ENCODE measurements around the gene NOXRED1.

The NOXRED1 gene

GRCh38 chr14:77438596-77438995 is 15.3 kb upstream of the NOXRED1 start:
- peaks cover 39% of the 10 kb centered on the region; the same call in 1 of the 2 replicates for H3K36me3 ChIP-seq (ENCODE audit: insufficient read depth, low read length)

GRCh38 chr14:77436042-77436441 is 12.7 kb upstream of the NOXRED1 start:
- Histone ChIP-seq H3K4me1 (ENCODE audit: insufficient read depth, low read length, poor library complexity, severe bottlenecking) (no peaks in the 10 kb centered on the region), H3K36me3 (ENCODE audit: insufficient read depth, low read length) (peaks cover 23% of the 10 kb centered on the region; the same call in 1 of the 2 replicates), H3K4me2 (ENCODE audit: low read depth, low read length, poor library complexity, severe bottlenecking) (no peak overlapping the region)

More at GRCh38 chr14:77438596-77438995, 15.3 kb upstream of the NOXRED1 start:
- Histone ChIP-seq H2AFZ (ENCODE audit: low read length) (no peak overlapping the region), H3K79me2 (ENCODE audit: insufficient read depth, low read length) (no peaks in the 10 kb centered on the region), H3K9me3 (ENCODE audit: insufficient read depth, low read depth, low read length) (no peaks in the 10 kb centered on the region), H3K9ac (ENCODE audit: low read depth, low read length, poor library complexity, severe bottlenecking) (no peak overlapping the region), H3K4me1 (ENCODE audit: insufficient read depth, low read length, poor library complexity, severe bottlenecking) (no peaks in the 10 kb centered on the region), H3K4me3 (ENCODE audit: low read length, poor library complexity, severe bottlenecking) (no peak overlapping the region), H3F3A (ENCODE audit: low read depth) (no peaks in the 10 kb centered on the region), H3K9me2 (replicated peaks; ENCODE audit: low read depth, low read length) (no peaks in the 10 kb centered on the region), H3K27me3 (ENCODE audit: insufficient read depth, low read length, poor library complexity, severe bottlenecking) (no peaks in the 10 kb centered on the region), H3K4me2 (ENCODE audit: low read depth, low read length, poor library complexity, severe bottlenecking) (no peak overlapping the region), H4K20me1 (ENCODE audit: insufficient read depth, low read length, poor library complexity, severe bottlenecking) (no peaks in the 10 kb centered on the region)
- TF ChIP-seq CTCF (conservative IDR thresholded peaks at IDR 0.05; ENCODE audit: low read length) (no peak), EZH2phosphoT487 (IDR thresholded peaks at IDR 0.05; ENCODE audit: borderline replicate concordance) (no peak)

GRCh38 chr14:77426396-77426795 is 3.1 kb upstream of the NOXRED1 start:
- Histone ChIP-seq H3K4me3 (ENCODE audit: low read length, poor library complexity, severe bottlenecking) (no peak overlapping the region), H3K36me3 (ENCODE audit: insufficient read depth, low read length) (peaks cover 50% of the 10 kb centered on the region; the same call in 1 of the 2 replicates)
- TF ChIP-seq CTCF (conservative IDR thresholded peaks at IDR 0.05; ENCODE audit: low read length) (no peak), EZH2phosphoT487 (IDR thresholded peaks at IDR 0.05; ENCODE audit: borderline replicate concordance) (no peak)

More at GRCh38 chr14:77436042-77436441, 12.7 kb upstream of the NOXRED1 start:
- Histone ChIP-seq H3F3A (ENCODE audit: low read depth) (no peaks in the 10 kb centered on the region), H3K9me2 (replicated peaks; ENCODE audit: low read depth, low read length) (no peaks in the 10 kb centered on the region), H3K4me3 (ENCODE audit: low read length, poor library complexity, severe bottlenecking) (no peak overlapping the region), H2AFZ (ENCODE audit: low read length) (no peak overlapping the region), H3K27me3 (ENCODE audit: insufficient read depth, low read length, poor library complexity, severe bottlenecking) (no peaks in the 10 kb centered on the region), H3K79me2 (ENCODE audit: insufficient read depth, low read length) (no peaks in the 10 kb centered on the region), H3K9me3 (ENCODE audit: insufficient read depth, low read depth, low read length) (no peaks in the 10 kb centered on the region), H4K20me1 (ENCODE audit: insufficient read depth, low read length, poor library complexity, severe bottlenecking) (no peaks in the 10 kb centered on the region), H3K9ac (ENCODE audit: low read depth, low read length, poor library complexity, severe bottlenecking) (no peak overlapping the region)
- no peak for TF ChIP-seq CTCF (conservative IDR thresholded peaks at IDR 0.05; ENCODE audit: low read length)
- TF ChIP-seq EZH2phosphoT487 (IDR thresholded peaks at IDR 0.05; ENCODE audit: borderline replicate concordance) = no peak

More at GRCh38 chr14:77426396-77426795, 3.1 kb upstream of the NOXRED1 start:
- no peaks in the 10 kb centered on the region for H4K20me1 ChIP-seq (ENCODE audit: insufficient read depth, low read length, poor library complexity, severe bottlenecking)
- no peaks in the 10 kb centered on the region for H3K79me2 ChIP-seq (ENCODE audit: insufficient read depth, low read length)
- no peaks in the 10 kb centered on the region for H3F3A ChIP-seq (ENCODE audit: low read depth)
- no peaks in the 10 kb centered on the region for H3K9me2 ChIP-seq (replicated peaks; ENCODE audit: low read depth, low read length)
- H3K4me2 ChIP-seq (ENCODE audit: low read depth, low read length, poor library complexity, severe bottlenecking) = no peak overlapping the region
- H3K4me1 ChIP-seq (ENCODE audit: insufficient read depth, low read length, poor library complexity, severe bottlenecking) = no peaks in the 10 kb centered on the region
- no peaks in the 10 kb centered on the region for H3K27me3 ChIP-seq (ENCODE audit: insufficient read depth, low read length, poor library complexity, severe bottlenecking)
- no peak overlapping the region for H3K9ac ChIP-seq (ENCODE audit: low read depth, low read length, poor library complexity, severe bottlenecking)
- no peaks in the 10 kb centered on the region for H3K9me3 ChIP-seq (ENCODE audit: insufficient read depth, low read depth, low read length)
- H2AFZ ChIP-seq (ENCODE audit: low read length) = no peak overlapping the region

Data from Loucy (cell line).